Endothelial cell of umbilical vein (primary cell): ENCODE measurements around the gene ARHGEF37. TPM values are rescaled to one million over a fixed set of nuclear protein-coding genes. Genes with fewer than 3 reads are reported as not detected.

ENCODE experiments used
- BruUV-seq: library from RNA; stranded (reverse); fragments of 400-500 nt; replicated peaks from 2 replicates; lab custom pipeline; 2021; lab: Mats Ljungman, UMichigan
- CTCF ChIA-PET: fragments of 300-600, 350-600 bp; sonication (Branson Sonifier 250); formaldehyde crosslinking; loops from one replicate; lab custom pipeline; 2021; ENCODE audit warnings: antibody characterized with exemption, inconsistent platforms; lab: Charles Lee
- POLR2A ChIA-PET: fragments of 300-600, 350-600 bp; sonication (Branson Sonifier 250); formaldehyde crosslinking; loops from one replicate; lab custom pipeline; 2021; ENCODE audit warnings: antibody characterized with exemption, inconsistent platforms; lab: Charles Lee
- DNase-seq: peaks from one replicate; pipeline ENCODE4 v3.0.0-alpha.2; 2011; ENCODE audit warnings: low read depth, low spot score
- FAIRE-seq: peaks from 2 replicates; lab custom pipeline; 2011; peaks lifted over from hg19 to GRCh38; lab: Jason Lieb, UNC
- H2AFZ ChIP-seq: 2 replicates; pipeline ENCODE4 v1.6.0; 2012; ENCODE audit warnings: low read depth, low read length, control low read depth, inconsistent platforms
- H3K27ac ChIP-seq: 2 replicates; pipeline ENCODE4 v1.5.1; 2011; ENCODE audit warnings: low read depth, mild to moderate bottlenecking, control low read depth, low read length, moderate library complexity; ENCODE audit not compliant: insufficient read depth
- H3K27me3 ChIP-seq, 2 experiments: 2 replicates each; pipeline versions ENCODE4 v1.6.0 to v1.6.1; 2011; ENCODE audit warnings: low read length in 2 of 2, mixed read lengths in 1 of 2; ENCODE audit not compliant: control insufficient read depth in 2 of 2, insufficient read depth in 2 of 2
- H3K36me3 ChIP-seq, 2 experiments: 2 replicates in 1 of 2; 3 replicates in 1 of 2; pipeline ENCODE4 v1.5.1; 2011; ENCODE audit warnings: low read length in 2 of 2, mild to moderate bottlenecking in 1 of 2, moderate library complexity in 1 of 2; ENCODE audit not compliant: control insufficient read depth in 2 of 2, insufficient read depth in 2 of 2; ENCODE audit errors: extremely low read depth in 1 of 2
- H3K4me1 ChIP-seq: 3 replicates; pipeline ENCODE4 v1.5.1; 2011; ENCODE audit warnings: mild to moderate bottlenecking, low read length; ENCODE audit not compliant: control insufficient read depth, insufficient read depth; ENCODE audit errors: extremely low read depth
- H3K4me2 ChIP-seq: 2 replicates; pipeline ENCODE4 v1.6.1; 2011; ENCODE audit warnings: low read length, control low read depth, mixed read lengths; ENCODE audit not compliant: insufficient read depth
- H3K4me3 ChIP-seq, 3 experiments: fragments of 200-600 bp in 1 of 3; sonication (generic), shearing (Covaris generic) in 1 of 3; replicated peaks in 1 of 3; 2 replicates each; pipeline ENCODE4 v1.5.1; 2011 to 2016; ENCODE audit warnings: control low read depth in 3 of 3, low read length in 3 of 3, mild to moderate bottlenecking in 2 of 3, inconsistent platforms in 1 of 3, low read depth in 1 of 3, moderate library complexity in 1 of 3; ENCODE audit not compliant: insufficient read depth in 1 of 3
- H3K79me2 ChIP-seq: 2 replicates; pipeline ENCODE4 v1.6.0; 2012; ENCODE audit warnings: low read length, inconsistent platforms; ENCODE audit not compliant: control insufficient read depth, insufficient read depth
- H3K9ac ChIP-seq: replicated peaks from 2 replicates; pipeline ENCODE3; 2011; ENCODE audit warnings: low read length, control low read depth; ENCODE audit not compliant: insufficient read depth; ENCODE audit errors: extremely low read depth
- H3K9me1 ChIP-seq: replicated peaks from 3 replicates; pipeline ENCODE4 v1.6.0; 2011; ENCODE audit warnings: mild to moderate bottlenecking, low read length; ENCODE audit not compliant: control insufficient read depth, insufficient read depth; ENCODE audit errors: extremely low read depth
- H3K9me3 ChIP-seq: replicated peaks from 2 replicates; pipeline ENCODE4 v1.5.1; 2012; ENCODE audit warnings: low read length, inconsistent platforms; ENCODE audit not compliant: control insufficient read depth, insufficient read depth
- H4K20me1 ChIP-seq: replicated peaks from 2 replicates; pipeline ENCODE3; 2011; ENCODE audit warnings: mild to moderate bottlenecking, low read length; ENCODE audit not compliant: control insufficient read depth, insufficient read depth; ENCODE audit errors: extremely low read depth
- EZH2 ChIP-seq: IDR thresholded peaks from 2 replicates; pipeline ENCODE4 v1.6.1; 2012; ENCODE audit warnings: borderline replicate concordance, low read depth, mild to moderate bottlenecking, moderate library complexity, low read length, inconsistent platforms; ENCODE audit not compliant: severe bottlenecking
- FOS ChIP-seq: IDR thresholded peaks from 2 replicates; pipeline ENCODE4 v1.6.1; 2011; ENCODE audit warnings: mild to moderate bottlenecking, low read length, moderate library complexity, borderline replicate concordance; ENCODE audit not compliant: insufficient read depth
- GATA2 ChIP-seq: IDR thresholded peaks from 2 replicates; pipeline ENCODE4 v1.7.0; 2011; ENCODE audit warnings: low read depth, mild to moderate bottlenecking, moderate library complexity, mixed read lengths, low read length; ENCODE audit not compliant: insufficient read length, insufficient read depth
- JUN ChIP-seq: IDR thresholded peaks from 2 replicates; pipeline ENCODE4 v1.6.1; 2011; ENCODE audit warnings: borderline replicate concordance, low read depth; ENCODE audit not compliant: insufficient read length, insufficient read depth
- MAX ChIP-seq: IDR thresholded peaks from 2 replicates; pipeline ENCODE4 v1.6.1; 2011; ENCODE audit not compliant: insufficient read depth, insufficient read length
- MYC ChIP-seq: IDR thresholded peaks from one replicate; pipeline ENCODE4 v1.6.1; 2011; ENCODE audit warnings: mild to moderate bottlenecking, low read depth, low read length
- POLR2A ChIP-seq: IDR thresholded peaks from 2 replicates; pipeline ENCODE4 v1.6.1; 2012; ENCODE audit warnings: low read depth, mild to moderate bottlenecking, control low read depth, low read length
- POLR2AphosphoS5 ChIP-seq: IDR thresholded peaks from 2 replicates; pipeline ENCODE4 v1.6.1; 2012; ENCODE audit warnings: low read depth, mild to moderate bottlenecking, control low read depth, low read length, moderate library complexity; ENCODE audit not compliant: insufficient read depth
- dilution Hi-C: fragments of 300-500 bp; cut with MboI; formaldehyde crosslinking; loops from one replicate; pipeline ENCODE4 v1.15.0; 2019; ENCODE audit warnings: low sequenced_read_pairs; ENCODE audit not compliant: extremely low pct_ligation_motif_present
- intact Hi-C: fragments of 100-400 bp; cut with micrococcal nuclease; formaldehyde crosslinking; loops from one replicate; pipeline ENCODE4 v1.10.0; 2022
- polyA plus RNA-seq, 4 experiments: library from polyadenylated mRNA; depleted of rRNA in 3 of 4; stranded (reverse) in 3 of 4; unstranded in 1 of 4; fragments of >200 nt; gene quantifications; 2 replicates each; pipeline versions ENCODE4 v1.2.1 to v1.2.3, GENCODE V29; 2011 to 2012; ENCODE audit warnings: missing spikeins in 1 of 4
- total RNA-seq: library from RNA; stranded (reverse); gene quantifications from 2 replicates; pipeline ENCODE4 v1.2.3, GENCODE V29; 2021

Gene ARHGEF37
- total and polyA plus RNA-seq, 2 donors (not counting 3 experiments of a cell fraction or from before 2014, with no cell fraction given), result 4.9 to 7.0 TPM

- dilution Hi-C loops, result no loop called here
Observed at GRCh38 chr5:149567226-149567625, 14.1 kb upstream of the ARHGEF37 start.

DNA sequence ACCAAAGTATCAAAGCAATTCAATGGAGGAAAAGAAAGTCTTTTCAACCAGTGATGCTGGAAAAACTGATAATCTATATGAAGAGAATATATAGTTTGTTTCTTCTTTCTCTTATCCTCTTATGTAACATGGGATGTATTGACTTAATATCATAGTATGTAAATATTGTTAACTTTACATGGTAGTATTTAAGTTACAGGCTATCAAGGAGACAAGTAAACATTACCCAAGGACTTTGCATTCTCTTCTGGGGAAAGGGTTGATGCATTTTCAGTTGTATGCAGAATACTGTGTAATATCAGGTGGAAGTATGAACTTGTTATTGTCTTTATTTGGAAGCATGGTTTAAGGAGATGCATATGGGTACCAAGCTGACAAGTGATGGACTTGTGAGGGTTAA, 9.1 kb upstream of the ARHGEF37 start:
- no peaks in the 10 kb centered on the region for H3K4me1 ChIP-seq
- no peak overlapping the region for H3K27ac ChIP-seq
- ChIA-PET CTCF (interaction anchor here (0.9 to 1.2 kb wide), 2 partner anchors 46 to 204 kb away, joined by 3 to 7 read pairs; no protein-coding TSS in a partner anchor), POLR2A (interaction anchor here (0.7 kb wide), 1 partner anchor 35 kb away, joined by 5 read pairs; no protein-coding TSS in a partner anchor)
- DNase-seq (no peak), FAIRE-seq (no peak)
- H3K4me3 ChIP-seq, result no peak overlapping the region
- H4K20me1 ChIP-seq, result no peaks in the 10 kb centered on the region
- no peak overlapping the region for H3K4me2 ChIP-seq
- H3K9me1 ChIP-seq, result no peaks in the 10 kb centered on the region
- H2AFZ ChIP-seq, result no peak overlapping the region
- no peaks in the 10 kb centered on the region for H3K9me3 ChIP-seq
- no peaks in the 10 kb centered on the region for H3K27me3 ChIP-seq
- TF ChIP-seq MAX (no peak), GATA2 (no peak), JUN (no peak), EZH2 (no peak)
- no peak overlapping the region for H3K9ac ChIP-seq
- no peaks in the 10 kb centered on the region for H3K79me2 ChIP-seq
- dilution Hi-C loops, result no loop called here
- H3K36me3 ChIP-seq, result no peaks in the 10 kb centered on the region
- no TSS peak for BruUV-seq
- intact Hi-C loops, result no loop called here

More at GRCh38 chr5:149567226-149567625, 14.1 kb upstream of the ARHGEF37 start:
- intact Hi-C loops, result loop anchor here (10.0 kb wide), 1 partner anchor 502 kb away; the partner anchor contains the start of gene SH3TC2
- H3K9me3 ChIP-seq, result no peaks in the 10 kb centered on the region
- POLR2A ChIA-PET, result no interaction called here
- DNase-seq, result no peak
- peaks cover 22% of the 10 kb centered on the region for H3K4me1 ChIP-seq
- H3K9me1 ChIP-seq, result no peaks in the 10 kb centered on the region
- no peak overlapping the region for H3K27ac ChIP-seq
- no peaks in the 10 kb centered on the region for H4K20me1 ChIP-seq
- FAIRE-seq, result no peak
- TF ChIP-seq FOS (no peak), MAX (no peak), POLR2AphosphoS5 (no peak), GATA2 (no peak), EZH2 (no peak), POLR2A (no peak), MYC (no peak), JUN (no peak)
- H3K27me3 ChIP-seq, result no peaks in the 10 kb centered on the region
- no peak overlapping the region for H3K4me3 ChIP-seq
- no TSS peak for BruUV-seq
- CTCF ChIA-PET, result interaction anchor here (1.4 to 5.3 kb wide), 5 partner anchors 50 to 185 kb away, joined by 3 to 71 read pairs (median 39); no protein-coding TSS in a partner anchor
- H2AFZ ChIP-seq, result no peak overlapping the region
- H3K4me2 ChIP-seq, result no peak overlapping the region
- H3K9ac ChIP-seq, result no peak overlapping the region
- H3K36me3 ChIP-seq, result no peaks in the 10 kb centered on the region
- no peaks in the 10 kb centered on the region for H3K79me2 ChIP-seq
